Activated naive CD8-positive, alpha-beta T cell (primary cell): ENCODE results near the gene SGCA.

Source experiments
- H3K27ac Mint-ChIP-seq: one replicate; pipeline ENCODE4 v1.8.0; 2021; ENCODE audit warnings: mixed read lengths
- H3K27me3 Mint-ChIP-seq: one replicate; pipeline ENCODE4 v1.8.0; 2021; ENCODE audit warnings: mixed read lengths
- H3K36me3 Mint-ChIP-seq: one replicate; pipeline ENCODE4 v1.8.0; 2021; ENCODE audit warnings: mixed read lengths
- H3K4me1 Mint-ChIP-seq: one replicate; pipeline ENCODE4 v1.8.0; 2021; ENCODE audit warnings: low read depth, mixed read lengths
- H3K4me3 Mint-ChIP-seq: one replicate; pipeline ENCODE4 v1.8.0; 2021; ENCODE audit warnings: mild to moderate bottlenecking, mixed read lengths
- H3K9me3 Mint-ChIP-seq: one replicate; pipeline ENCODE4 v1.8.0; 2021; ENCODE audit warnings: low read depth, mixed read lengths

Gene SGCA

GRCh38 chr17:50205963-50206505, 40.2 kb downstream of the SGCA start:
- H3K36me3 Mint-ChIP-seq: no peaks in the 10 kb centered on the region
- no peak overlapping the region for H3K27ac Mint-ChIP-seq
- no peak overlapping the region for H3K4me3 Mint-ChIP-seq
- H3K27me3 Mint-ChIP-seq: peaks cover 27% of the 10 kb centered on the region
- H3K4me1 Mint-ChIP-seq: peaks cover 9% of the 10 kb centered on the region
- H3K9me3 Mint-ChIP-seq: no peaks in the 10 kb centered on the region

DNA sequence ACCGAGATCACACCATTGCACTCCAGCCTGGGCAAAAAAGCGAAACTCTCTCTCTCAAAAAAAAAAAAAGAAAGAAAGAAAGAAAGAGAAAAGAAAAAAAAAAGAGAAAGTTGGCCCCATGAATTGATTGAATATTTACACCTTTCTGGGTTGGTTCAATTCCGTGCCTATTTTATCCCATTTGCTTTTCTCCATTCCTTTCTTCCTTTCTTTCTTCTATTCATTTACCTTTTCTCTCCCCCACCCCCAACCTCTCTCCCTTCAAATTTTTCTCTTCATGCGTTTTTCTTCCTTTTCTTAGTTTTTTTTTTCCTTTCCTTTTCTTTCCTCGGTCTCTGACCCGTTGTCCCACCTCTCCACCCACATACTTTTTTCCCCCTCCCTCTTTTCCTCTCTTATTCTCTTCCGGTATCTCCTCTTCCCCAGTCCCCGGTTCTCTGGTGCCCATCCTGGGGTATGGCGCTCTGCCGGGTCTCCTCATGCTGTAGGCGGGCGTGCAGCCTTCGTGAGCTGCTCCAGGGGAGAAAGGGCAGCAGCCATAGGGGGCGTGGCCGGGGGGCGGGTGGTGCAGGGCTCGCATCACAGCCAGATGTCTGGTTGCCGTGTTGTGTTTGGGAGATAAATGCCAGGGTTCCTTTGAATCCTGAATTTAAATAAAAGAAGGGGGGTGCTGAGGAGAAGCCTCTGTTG, 40.9 kb downstream of the SGCA start:
- no peaks in the 10 kb centered on the region for H3K36me3 Mint-ChIP-seq
- no peak overlapping the region for H3K4me3 Mint-ChIP-seq
- H3K9me3 Mint-ChIP-seq: no peaks in the 10 kb centered on the region
- peaks cover 8% of the 10 kb centered on the region for H3K4me1 Mint-ChIP-seq
- H3K27ac Mint-ChIP-seq: no peak overlapping the region
- peaks cover 23% of the 10 kb centered on the region for H3K27me3 Mint-ChIP-seq

DNA sequence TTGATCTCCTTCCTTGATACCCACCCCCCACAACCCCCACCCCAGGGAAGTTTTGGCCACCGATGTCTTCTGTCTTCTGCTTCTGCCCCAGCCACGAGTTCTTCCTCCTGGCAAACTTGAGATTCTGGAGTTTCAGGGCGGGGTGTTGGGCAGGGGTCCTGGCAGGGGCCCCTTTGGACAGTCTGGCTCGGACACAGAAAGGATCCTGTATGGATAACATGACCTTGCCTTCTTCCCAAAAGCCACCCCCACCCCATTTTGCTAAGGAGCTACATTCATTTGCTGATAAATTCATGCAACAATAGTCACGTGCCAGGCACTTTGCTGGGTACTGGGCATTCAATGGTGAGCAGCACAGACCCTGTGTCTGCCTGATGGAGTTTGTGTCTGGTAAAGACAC, 41.5 kb downstream of the SGCA start:
- Mint-ChIP-seq H3K4me1 (peaks cover 8% of the 10 kb centered on the region), H3K4me3 (no peak overlapping the region), H3K27me3 (peaks cover 18% of the 10 kb centered on the region), H3K27ac (no peak overlapping the region), H3K36me3 (no peaks in the 10 kb centered on the region), H3K9me3 (no peaks in the 10 kb centered on the region)

- H3K4me3 Mint-ChIP-seq: no peak overlapping the region
- no peaks in the 10 kb centered on the region for H3K36me3 Mint-ChIP-seq
- peaks cover 13% of the 10 kb centered on the region for H3K4me1 Mint-ChIP-seq
- H3K9me3 Mint-ChIP-seq: no peaks in the 10 kb centered on the region
- no peak overlapping the region for H3K27ac Mint-ChIP-seq
- peaks cover 17% of the 10 kb centered on the region for H3K27me3 Mint-ChIP-seq
Measured at GRCh38 chr17:50207792-50208567, 42.2 kb downstream of the SGCA start.

GRCh38 chr17:50208611-50209061, 42.8 kb downstream of the SGCA start:
- Mint-ChIP-seq H3K4me3 (no peak overlapping the region), H3K4me1 (peaks cover 17% of the 10 kb centered on the region), H3K27me3 (peaks cover 16% of the 10 kb centered on the region), H3K36me3 (no peaks in the 10 kb centered on the region), H3K27ac (no peak overlapping the region), H3K9me3 (no peaks in the 10 kb centered on the region)

GRCh38 chr17:50209133-50209471, 43.3 kb downstream of the SGCA start:
- Mint-ChIP-seq H3K27ac (no peak overlapping the region), H3K4me1 (peaks cover 17% of the 10 kb centered on the region), H3K9me3 (no peaks in the 10 kb centered on the region), H3K36me3 (no peaks in the 10 kb centered on the region), H3K4me3 (no peak overlapping the region), H3K27me3 (peaks cover 13% of the 10 kb centered on the region)

DNA sequence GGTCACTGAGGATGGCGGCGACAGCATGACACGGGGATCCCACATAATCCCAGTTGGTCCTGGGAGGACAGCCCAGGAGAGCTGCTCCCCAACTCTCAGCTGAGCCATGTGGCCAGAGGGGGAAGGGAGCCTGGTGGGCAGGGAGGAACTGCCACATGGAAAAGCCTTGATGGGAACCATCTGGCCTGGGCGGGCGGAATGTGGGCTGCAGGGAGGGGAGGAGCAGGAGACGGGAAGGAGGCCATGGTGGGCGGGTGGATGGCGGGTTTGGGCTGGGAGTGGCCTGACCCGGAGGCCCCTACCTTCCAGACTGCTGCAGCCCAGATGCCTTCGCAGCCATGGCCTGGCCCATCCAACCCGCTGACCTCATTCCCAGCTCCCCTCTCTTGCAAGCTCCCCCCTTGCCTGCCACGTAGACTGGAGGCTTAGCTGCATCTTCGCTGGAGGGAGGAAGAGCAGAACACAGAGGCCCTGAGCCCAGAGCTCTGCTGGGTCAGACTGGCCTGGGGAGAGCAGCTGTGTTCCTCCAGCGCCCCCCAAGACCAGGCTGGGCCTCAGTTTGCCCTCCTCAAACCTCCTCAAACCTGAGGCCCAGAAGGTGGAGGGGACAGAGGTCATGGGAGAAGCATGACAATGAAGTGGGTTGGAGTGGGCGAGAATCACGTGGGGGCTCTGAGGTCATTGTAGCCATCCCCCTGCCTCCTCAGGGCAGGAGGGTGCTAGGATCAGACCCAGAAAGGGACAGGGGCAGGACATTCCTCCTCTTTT, 43.9 kb downstream of the SGCA start:
- Mint-ChIP-seq H3K27me3 (peaks cover 13% of the 10 kb centered on the region), H3K4me3 (no peak overlapping the region), H3K9me3 (no peaks in the 10 kb centered on the region), H3K27ac (no peak overlapping the region), H3K36me3 (no peaks in the 10 kb centered on the region), H3K4me1 (peaks cover 17% of the 10 kb centered on the region)

GRCh38 chr17:50210240-50211225, 44.7 kb downstream of the SGCA start:
- H3K27me3 Mint-ChIP-seq: peaks cover 11% of the 10 kb centered on the region

GRCh38 chr17:50211249-50212120, 45.7 kb downstream of the SGCA start:
- Mint-ChIP-seq H3K4me1 (peaks cover 17% of the 10 kb centered on the region), H3K9me3 (no peaks in the 10 kb centered on the region), H3K27me3 (peaks cover 7% of the 10 kb centered on the region), H3K36me3 (no peaks in the 10 kb centered on the region), H3K4me3 (no peak overlapping the region), H3K27ac (no peak overlapping the region)

More at GRCh38 chr17:50210240-50211225, 44.7 kb downstream of the SGCA start:
- no peaks in the 10 kb centered on the region for H3K36me3 Mint-ChIP-seq
- no peak overlapping the region for H3K4me3 Mint-ChIP-seq
- peaks cover 17% of the 10 kb centered on the region for H3K4me1 Mint-ChIP-seq
- H3K27ac Mint-ChIP-seq: no peak overlapping the region
- no peaks in the 10 kb centered on the region for H3K9me3 Mint-ChIP-seq

GRCh38 chr17:50212121-50212843, 46.5 kb downstream of the SGCA start:
- H3K36me3 Mint-ChIP-seq: no peaks in the 10 kb centered on the region
- no peak overlapping the region for H3K4me3 Mint-ChIP-seq
- H3K4me1 Mint-ChIP-seq: peaks cover 13% of the 10 kb centered on the region
- H3K27ac Mint-ChIP-seq: no peak overlapping the region
- H3K27me3 Mint-ChIP-seq: peaks cover 2% of the 10 kb centered on the region
- H3K9me3 Mint-ChIP-seq: no peaks in the 10 kb centered on the region

- H3K27ac Mint-ChIP-seq: no peak overlapping the region
- H3K4me1 Mint-ChIP-seq: peaks cover 11% of the 10 kb centered on the region
- no peaks in the 10 kb centered on the region for H3K36me3 Mint-ChIP-seq
- H3K4me3 Mint-ChIP-seq: no peak overlapping the region
- H3K9me3 Mint-ChIP-seq: no peaks in the 10 kb centered on the region
- H3K27me3 Mint-ChIP-seq: no peaks in the 10 kb centered on the region
Measured at GRCh38 chr17:50213026-50214022, 47.5 kb downstream of the SGCA start.
